WERI-Rb-1 (cell line): ENCODE measurements around the gene TMEM52.
A peak's percentile ranks its signal among the peaks of the same experiment; 100 is the strongest.

Experiments used
- DNase-seq: peaks from one replicate; pipeline ENCODE4 v3.0.0-alpha.2; 2020
- H3K27ac ChIP-seq: fragments of 250-450 bp; sonication (Bioruptor Pico); 2 replicates; pipeline ENCODE4 v1.5.1; 2020; ENCODE audit warnings: mild to moderate bottlenecking, moderate library complexity
- H3K27me3 ChIP-seq: fragments of 250-450 bp; sonication (Bioruptor Pico); 2 replicates; pipeline ENCODE4 v1.5.1; 2021; ENCODE audit warnings: mild to moderate bottlenecking, low read depth, moderate library complexity; ENCODE audit not compliant: insufficient read depth, severe bottlenecking
- H3K36me3 ChIP-seq: fragments of 250-450 bp; sonication (Bioruptor Pico); 2 replicates; pipeline ENCODE4 v1.5.1; 2020; ENCODE audit warnings: mild to moderate bottlenecking, moderate library complexity
- H3K4me3 ChIP-seq: 2 replicates; pipeline ENCODE4 v1.5.1; 2011; ENCODE audit warnings: low read depth, mild to moderate bottlenecking, control low read depth, low read length
- H3K9me3 ChIP-seq: fragments of 250-450 bp; sonication (Bioruptor Pico); 2 replicates; pipeline ENCODE4 v1.5.1; 2021; ENCODE audit warnings: mild to moderate bottlenecking, moderate library complexity; ENCODE audit not compliant: severe bottlenecking
- CTCF ChIP-seq: IDR thresholded peaks from 2 replicates; pipeline ENCODE4 v1.5.1; 2011; ENCODE audit warnings: low read depth, mild to moderate bottlenecking, control low read depth, inconsistent platforms, low read length

Gene TMEM52

GRCh38 chr1:1943834-1944570, 24.9 kb upstream of the TMEM52 start:
- TF ChIP-seq CTCF, result peak; percentile 93
- peak overlapping the region; percentile 62 for H3K27ac ChIP-seq
- peak; percentile 89 for DNase-seq
- H3K27me3 ChIP-seq, result no peaks in the 10 kb centered on the region
- H3K9me3 ChIP-seq, result no peaks in the 10 kb centered on the region
- peak overlapping the region; percentile 49 for H3K4me3 ChIP-seq
- no peaks in the 10 kb centered on the region for H3K36me3 ChIP-seq

GRCh38 chr1:1942753-1943656, 23.9 kb upstream of the TMEM52 start:
- no peak for DNase-seq
- Histone ChIP-seq H3K9me3 (no peaks in the 10 kb centered on the region), H3K36me3 (no peaks in the 10 kb centered on the region), H3K27me3 (no peaks in the 10 kb centered on the region), H3K4me3 (no peak overlapping the region), H3K27ac (peak overlapping the region; percentile 62)
- TF ChIP-seq CTCF, result no peak

- TF ChIP-seq CTCF, result no peak
- Histone ChIP-seq H3K9me3 (no peaks in the 10 kb centered on the region), H3K27me3 (no peaks in the 10 kb centered on the region), H3K36me3 (no peaks in the 10 kb centered on the region), H3K27ac (no peak overlapping the region), H3K4me3 (no peak overlapping the region)
- no peak for DNase-seq
Measured at GRCh38 chr1:1941868-1942752, 23.0 kb upstream of the TMEM52 start.

- H3K36me3 ChIP-seq, result no peaks in the 10 kb centered on the region
- DNase-seq, result no peak
- H3K9me3 ChIP-seq, result no peaks in the 10 kb centered on the region
- no peak for TF ChIP-seq CTCF
- H3K27ac ChIP-seq, result no peak overlapping the region
- H3K4me3 ChIP-seq, result no peak overlapping the region
- no peaks in the 10 kb centered on the region for H3K27me3 ChIP-seq
Measured at GRCh38 chr1:1941211-1941841, 22.2 kb upstream of the TMEM52 start.

- Histone ChIP-seq H3K27ac (no peak overlapping the region), H3K9me3 (no peaks in the 10 kb centered on the region), H3K36me3 (no peaks in the 10 kb centered on the region), H3K27me3 (no peaks in the 10 kb centered on the region), H3K4me3 (no peak overlapping the region)
- no peak for TF ChIP-seq CTCF
- DNase-seq, result no peak
Measured at GRCh38 chr1:1940123-1940425, 21.0 kb upstream of the TMEM52 start.
